GM18867 (cell line): ENCODE measurements around the gene MTMR3.
"Not testable (repeated sequence)": the region's sequence is repeated elsewhere in the genome, so short reads cannot be mapped to it uniquely, and the experiment has no call there.

Source experiments
- ATAC-seq: cut with Tn5 transposase; IDR thresholded peaks from one replicate; pipeline ENCODE4 v1.9.1; 2021; ENCODE audit warnings: mild to moderate bottlenecking, moderate library complexity; ENCODE audit not compliant: unreplicated experiment

MTMR3 gene

DNA sequence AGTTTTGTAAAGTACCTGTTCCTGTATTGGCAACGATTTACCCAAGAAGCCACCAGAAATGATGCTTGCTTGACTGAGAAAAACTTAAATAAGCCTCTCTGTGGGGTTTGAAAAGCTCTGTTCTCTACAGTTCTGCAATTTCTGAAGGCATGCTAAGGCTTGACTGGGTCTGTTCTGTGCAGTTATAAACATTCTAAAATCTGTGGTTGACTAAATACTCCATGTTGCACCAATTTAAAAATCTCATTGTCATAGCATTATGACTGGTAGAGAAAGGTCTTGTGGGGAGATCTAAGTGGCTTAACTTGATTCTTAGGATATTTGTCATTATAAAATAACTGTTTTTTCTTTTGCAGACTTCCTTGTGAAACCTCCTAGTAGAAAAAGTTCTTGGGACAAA, 73.7 kb downstream of the MTMR3 start:
- no peak for ATAC-seq

DNA sequence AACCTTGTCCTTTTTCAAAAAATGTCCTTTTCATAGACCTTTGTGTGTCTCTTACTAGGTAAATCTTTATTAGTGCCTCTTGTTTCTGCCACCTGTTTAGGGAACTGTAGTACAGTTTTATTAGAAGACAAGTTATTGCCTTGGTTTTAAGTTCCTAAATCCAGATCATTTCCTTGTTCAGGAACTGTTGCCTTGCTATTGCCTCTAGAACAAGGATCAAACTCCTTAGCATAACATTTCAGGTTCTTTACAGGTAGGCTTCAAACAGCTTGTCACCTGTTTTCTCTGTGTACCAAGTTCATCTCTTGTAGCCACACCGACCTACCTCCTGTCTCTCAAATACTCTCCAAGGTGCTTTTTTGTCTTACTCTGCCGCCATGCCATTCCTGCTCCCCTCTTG, 75.2 kb downstream of the MTMR3 start:
- ATAC-seq = no peak

DNA sequence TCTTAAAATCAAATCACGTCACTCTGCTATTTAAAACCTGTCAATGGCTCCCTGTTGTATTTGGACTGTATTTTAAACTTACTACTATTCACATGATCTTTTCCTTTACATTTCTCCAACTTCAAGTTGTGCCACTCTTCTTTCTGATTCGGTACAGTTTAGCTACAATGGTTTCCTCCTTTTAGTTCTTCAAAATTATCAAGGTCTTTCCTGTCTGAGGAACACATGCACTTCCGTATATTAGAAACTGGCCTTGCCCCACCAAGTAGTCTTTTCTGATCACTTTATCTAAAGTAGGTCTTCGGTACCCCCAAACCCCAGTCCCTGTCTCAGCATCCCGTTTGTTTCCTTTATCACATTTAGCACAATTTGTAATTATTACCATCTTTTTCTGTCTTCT, 81.8 kb downstream of the MTMR3 start:
- ATAC-seq = no peak

DNA sequence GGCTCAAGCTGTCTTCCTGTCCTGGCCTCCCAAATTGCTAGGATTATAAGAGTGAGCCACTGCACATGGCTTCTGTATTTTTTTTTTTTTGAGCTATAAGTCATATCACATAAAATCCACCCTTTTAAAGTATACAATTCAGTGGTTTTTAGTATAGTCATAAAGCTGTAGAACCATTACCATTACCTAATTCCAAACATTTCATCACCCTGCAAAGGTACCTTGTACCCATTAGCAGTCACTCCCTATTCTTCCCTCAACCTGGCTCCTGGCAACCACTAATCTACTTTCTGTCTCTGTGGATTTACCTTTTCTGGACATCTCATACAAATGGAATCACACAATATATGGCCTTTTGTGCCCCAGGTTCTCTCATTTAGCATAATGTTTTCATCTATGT, 84.5 kb downstream of the MTMR3 start:
- no peak for ATAC-seq

DNA sequence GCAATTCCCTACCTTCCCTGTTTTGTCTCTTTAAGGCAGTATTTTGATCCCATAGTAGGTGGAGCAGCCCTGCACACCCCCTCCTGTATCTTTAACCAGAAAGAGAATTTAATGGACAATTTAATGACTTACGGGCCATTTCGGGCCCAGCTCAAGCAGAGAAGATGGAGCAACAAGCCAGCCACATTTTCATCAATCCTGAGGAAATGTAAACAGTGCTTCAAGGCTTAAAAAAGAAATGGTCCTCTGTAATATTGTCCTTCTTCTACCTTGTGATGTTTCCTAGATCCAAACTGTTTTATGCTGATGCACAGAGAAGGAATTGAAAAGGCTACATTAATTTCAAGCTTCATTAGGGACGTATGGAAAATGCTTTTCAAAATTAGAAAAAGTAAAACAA, 88.6 kb downstream of the MTMR3 start:
- no peak for ATAC-seq

DNA sequence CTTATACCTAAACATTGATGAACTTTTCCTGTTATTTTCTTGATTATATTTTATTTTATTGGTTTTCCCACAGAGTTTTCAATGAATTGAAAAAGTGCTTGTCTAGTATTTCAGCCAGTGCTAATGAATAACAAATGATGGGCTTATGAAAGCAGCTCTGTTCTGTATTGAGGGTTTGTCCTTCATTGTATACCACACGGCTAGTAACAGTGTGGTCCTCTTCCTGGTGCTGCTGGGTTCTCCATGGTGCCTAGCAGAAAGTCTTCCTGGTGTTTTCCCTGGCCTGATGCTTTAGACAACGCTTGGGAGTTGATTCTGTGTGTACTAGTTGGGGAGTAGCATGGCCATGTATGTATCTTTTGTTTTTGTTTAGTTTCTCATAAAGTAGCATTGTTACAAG, 89.1 kb downstream of the MTMR3 start:
- ATAC-seq = no peak

DNA sequence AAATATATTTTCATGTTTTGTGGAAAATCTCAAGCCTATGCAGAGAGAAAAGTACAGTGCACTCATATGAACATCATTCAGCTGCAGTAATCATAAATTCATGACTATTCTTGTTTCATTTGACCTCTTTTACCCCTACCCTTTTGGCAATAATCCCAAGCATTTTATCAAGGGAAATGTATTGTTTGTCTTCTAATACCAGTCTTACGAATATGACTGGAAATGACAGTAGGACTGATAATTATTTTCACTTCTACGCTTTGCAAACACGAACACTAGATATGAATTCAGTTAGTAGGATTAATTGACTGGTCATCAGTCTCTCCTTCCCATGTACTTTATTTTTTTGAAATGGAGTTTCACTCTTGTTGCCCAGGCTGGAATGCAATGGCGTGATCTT, 90.3 kb downstream of the MTMR3 start:
- ATAC-seq = no peak

DNA sequence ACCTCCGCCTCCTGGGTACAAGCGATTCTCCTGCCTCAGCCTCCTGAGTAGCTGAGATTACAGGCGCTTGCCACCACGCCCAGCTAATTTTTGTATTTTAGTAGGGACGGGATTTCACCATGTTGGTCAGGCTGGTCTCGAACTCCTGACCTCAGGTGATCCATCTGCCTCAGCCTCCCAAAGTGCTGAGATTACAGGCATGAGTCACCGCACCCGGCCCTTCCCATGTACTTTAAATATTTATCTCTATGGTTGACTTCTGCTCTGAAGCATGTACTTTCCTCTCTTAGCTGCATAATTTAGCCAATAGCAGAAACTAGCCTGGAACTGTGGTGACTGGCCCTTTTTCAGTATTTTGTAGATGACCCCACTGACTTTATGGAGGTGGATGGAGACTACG, 90.7 kb downstream of the MTMR3 start:
- not testable (repeated sequence) for ATAC-seq

DNA sequence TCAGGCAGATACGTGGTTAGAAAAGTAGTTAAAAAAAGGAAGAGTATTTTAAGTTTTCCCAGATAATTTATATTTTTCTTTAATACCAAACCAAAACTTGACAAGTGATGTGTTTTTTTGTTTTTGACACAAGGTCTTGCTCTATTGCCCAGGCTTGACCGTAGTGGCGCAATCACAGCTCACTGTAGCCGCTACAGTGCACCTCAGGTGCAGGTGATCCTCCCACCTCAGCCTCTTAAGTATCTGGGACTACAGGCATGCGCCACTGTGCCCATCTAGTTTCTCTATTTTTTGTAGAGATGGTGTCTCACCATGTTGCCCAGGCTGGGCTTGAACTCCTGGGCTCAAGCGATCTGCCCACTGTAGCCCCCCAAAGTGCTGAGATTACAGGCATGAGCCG, 92.5 kb downstream of the MTMR3 start:
- no peak for ATAC-seq

DNA sequence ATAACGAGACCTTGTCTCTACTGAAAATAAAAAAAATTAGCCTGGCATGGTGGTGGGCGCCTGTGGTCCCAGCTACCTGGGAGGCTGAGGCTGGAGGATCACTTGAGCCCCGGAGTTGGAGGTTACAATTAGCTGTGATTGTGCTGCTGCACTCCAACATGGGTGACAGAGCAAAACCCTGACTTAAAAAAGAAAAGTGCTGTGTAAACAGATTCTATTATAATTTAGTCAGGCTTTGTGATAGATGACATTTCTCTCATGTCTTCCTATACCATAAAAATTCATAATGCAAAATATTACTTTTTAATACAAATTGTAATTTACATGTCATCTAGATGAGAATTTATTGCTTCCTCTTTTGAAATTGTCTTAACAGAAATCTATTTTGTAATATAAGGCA, 94.1 kb downstream of the MTMR3 start:
- ATAC-seq = no peak

DNA sequence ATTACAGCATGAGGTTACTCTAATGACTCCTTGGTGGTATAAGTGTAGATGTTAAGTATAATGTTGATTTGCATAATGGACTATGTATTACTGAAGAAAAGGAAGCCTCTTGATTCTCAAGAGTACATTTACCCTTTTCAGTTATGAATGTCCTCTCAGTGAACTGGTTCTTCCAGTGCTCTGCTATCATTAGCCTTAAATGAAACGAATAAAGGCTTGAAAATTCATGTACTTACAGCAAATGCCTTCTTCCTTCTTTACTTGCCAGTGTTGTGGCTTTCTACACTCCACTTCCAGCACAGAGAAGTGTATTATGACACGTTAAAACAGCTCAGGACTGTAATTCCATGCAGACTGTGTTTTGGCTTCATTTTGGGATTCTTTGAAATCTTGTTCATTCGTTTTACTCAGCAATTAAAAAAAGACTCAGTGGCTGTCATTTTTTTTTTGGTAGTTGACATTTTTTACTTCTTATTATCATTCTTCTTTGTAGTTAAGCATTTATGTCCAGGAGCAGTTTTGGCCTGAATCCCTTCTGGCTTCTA, 96.9 kb downstream of the MTMR3 start:
- ATAC-seq = peak; percentile 65

DNA sequence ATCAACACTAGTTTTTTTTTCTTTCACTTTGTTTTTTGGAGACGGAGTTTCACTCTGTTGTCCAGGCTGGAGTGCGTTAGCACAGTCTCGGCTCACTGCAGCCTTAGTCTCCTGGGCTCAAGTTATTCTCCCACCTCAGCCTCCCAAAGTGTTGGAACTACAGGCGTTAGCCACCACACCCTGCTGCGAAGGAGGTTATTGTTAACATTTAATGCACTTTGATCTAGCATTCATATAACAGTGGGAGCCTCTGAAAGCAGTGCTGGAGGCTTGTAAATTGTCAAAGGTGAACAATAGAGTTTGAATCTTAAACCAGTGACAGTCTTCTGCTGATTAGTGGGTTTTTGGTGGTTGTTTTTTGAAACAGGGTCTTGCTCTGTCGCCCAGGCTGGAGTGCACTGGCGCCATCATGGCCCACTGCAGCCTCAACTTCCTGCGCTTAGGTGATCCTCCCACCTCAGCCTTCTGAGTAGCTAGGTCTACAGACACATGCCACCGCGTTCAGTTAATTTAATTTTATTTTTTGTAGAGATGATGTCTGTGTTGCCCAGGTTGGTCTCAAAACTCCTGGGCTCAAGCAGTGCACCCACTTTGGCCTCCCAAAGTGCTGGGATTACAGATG, 100.4 kb downstream of the MTMR3 start:
- ATAC-seq = no peak

DNA sequence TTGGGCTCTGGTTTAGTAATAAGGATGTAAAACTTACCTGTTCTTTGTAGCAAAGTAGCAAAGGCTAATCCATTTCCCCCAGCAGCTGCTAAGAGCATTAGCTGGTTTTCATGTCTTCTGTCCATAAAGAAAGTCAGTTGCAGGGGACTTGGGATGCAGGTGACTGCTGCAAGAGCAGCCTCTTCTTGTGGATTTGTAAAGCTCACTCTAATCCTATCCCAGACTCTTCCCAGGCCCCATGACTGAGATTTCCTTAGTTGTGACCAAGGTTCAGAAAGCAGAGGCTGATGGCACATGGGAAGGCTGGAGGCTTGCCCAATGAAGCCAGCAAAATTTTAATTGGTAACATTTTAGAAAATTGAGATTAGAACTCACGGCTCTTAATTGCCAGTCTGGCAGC, 102.9 kb downstream of the MTMR3 start:
- ATAC-seq = no peak

DNA sequence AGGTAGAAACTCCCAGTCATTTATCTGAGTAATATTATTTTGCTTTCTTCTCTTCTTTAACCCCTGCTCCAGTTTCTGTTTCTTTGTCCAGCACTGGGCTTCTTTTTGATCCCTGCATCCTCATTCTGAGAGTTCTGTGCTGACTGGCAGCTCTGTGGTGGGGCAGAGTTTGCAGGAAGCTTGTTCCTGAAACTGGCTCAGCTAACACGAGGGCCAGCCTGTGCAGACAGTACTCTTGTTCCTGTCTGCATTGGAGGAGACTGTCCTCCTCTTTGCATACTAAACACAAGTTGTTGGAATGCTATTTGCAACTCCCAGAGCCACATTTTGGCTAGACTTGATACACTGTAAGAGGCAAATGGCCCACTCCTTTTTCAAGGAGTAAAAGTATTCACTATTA, 104.2 kb downstream of the MTMR3 start:
- ATAC-seq = no peak

DNA sequence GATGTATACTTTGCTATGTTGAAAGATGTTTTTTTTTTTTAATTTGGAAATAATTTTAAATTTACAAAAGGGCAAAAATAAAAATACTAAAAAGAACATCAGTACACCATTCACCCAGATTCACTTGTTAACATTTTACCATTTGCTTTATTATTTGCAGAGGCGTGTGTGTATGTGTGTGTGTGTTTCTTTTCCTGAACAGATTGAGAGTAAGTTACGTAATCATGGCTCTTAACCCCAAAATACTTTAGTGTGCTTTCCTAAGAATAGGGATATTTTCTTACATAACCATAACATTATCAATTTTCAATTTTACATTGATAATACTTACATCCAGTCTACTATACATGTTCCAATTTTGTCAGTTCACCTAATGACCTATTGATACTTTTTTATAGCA, 105.7 kb downstream of the MTMR3 start:
- no peak for ATAC-seq

DNA sequence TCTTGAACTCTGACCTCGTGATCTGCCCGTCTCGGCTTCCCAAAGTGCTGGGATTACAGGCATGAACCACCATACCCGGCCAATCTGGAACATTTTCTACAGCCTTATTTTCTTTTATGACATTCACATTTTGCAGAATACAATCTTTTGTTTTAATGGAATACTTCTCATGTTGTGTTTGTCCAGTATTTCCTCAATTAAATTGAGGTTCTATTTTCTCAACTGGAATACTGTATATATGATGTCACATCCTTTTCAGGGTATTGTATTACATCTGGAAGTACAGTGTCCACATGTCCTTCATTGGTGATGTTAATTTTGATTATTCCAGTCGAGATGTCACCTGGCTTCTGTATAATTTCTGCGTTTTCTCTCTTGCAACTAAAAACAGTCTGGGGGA, 106.5 kb downstream of the MTMR3 start:
- ATAC-seq = no peak

DNA sequence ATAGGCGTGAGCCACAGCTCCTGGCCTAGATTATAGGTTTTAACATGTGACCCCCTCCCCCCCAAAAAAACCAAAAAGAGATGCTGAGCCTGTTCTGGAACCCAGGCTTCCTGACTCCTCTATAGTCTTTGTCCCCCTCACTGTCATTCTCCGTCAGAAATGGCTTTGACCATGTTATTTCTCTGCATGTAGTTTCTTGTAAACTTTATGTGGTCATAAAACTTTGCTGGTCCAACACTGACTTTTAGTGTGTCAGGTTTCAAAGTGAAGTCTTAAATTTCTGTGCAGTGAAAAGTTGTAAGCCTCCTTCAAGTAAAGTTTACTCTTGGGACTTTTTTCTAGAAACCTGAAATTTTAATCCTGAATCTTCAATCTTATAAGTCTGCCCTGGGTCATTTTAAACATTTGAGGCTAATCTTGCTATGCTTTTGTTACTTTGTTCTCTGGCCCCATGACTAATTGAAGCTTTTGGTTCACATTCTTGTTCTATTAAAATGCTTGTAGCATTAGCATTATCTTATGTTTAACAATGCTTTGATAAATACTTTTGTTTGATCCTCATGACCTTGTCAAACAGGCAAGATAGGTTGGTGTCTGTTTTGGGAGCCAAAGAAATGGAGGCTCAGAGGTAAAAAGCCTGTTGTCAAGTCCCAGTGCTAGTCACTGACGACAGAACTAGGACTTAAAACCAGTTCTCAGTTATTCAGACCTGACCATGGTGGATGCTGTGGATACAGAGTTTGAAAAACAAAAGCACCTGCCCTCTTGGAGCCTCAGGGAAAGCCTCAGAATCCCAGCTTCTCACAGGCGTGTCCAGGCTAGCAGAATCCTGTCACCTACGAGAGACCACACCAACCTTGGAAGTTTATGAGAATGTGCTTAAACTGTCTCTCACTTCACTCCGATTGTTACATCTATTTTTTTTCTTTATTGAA, 109.6 kb downstream of the MTMR3 start:
- ATAC-seq = no peak

DNA sequence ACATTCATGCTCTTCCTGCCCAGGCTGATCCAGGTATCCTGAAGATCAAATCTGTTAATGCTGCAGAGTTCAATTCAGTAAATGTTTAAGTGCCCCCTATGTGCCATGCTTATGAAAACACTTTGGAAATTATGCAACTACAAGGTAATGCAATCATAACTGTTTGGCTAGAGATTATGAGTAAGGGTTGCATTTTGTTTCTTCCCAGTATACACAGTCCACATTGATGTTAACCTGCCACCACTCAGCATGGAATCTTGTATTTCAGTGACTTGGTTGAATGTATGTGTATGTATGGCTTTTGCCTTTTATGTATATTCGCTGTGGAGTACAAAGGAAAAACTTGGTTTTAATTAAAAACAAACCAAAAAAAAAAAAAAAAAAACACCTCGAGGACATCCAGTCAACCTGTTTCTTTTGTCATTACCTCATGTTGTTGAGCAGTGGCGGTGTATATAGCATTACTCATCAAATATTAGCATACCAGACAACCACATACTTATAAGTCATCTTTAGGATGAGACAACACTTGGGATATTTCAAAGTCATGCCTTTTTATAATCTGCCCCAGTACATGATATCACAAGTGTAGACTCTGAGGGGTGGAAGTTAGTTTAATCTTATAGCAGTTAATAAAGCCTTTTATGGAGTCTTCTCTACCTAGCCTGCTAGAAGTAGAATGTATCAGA, 111.2 kb downstream of the MTMR3 start:
- ATAC-seq = no peak

DNA sequence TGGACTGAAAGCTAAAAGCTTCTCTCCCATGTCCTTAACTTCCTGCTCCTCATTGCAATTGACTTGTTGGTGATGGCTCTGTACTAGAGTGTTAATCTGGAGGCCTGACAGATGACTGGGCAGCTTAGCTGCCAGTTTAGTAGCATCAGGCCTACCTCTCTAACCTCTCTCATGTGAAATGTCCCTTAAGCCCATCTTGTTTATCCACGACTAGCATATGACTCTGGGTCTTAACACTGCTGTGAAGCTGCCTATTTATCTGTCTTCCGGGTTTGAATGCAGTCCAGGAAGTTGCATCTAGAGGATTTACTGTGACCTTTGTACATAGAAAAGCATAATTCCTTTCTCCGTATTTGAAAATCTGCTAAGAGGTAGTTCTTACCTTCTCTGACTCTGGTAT, 112.0 kb downstream of the MTMR3 start:
- no peak for ATAC-seq

DNA sequence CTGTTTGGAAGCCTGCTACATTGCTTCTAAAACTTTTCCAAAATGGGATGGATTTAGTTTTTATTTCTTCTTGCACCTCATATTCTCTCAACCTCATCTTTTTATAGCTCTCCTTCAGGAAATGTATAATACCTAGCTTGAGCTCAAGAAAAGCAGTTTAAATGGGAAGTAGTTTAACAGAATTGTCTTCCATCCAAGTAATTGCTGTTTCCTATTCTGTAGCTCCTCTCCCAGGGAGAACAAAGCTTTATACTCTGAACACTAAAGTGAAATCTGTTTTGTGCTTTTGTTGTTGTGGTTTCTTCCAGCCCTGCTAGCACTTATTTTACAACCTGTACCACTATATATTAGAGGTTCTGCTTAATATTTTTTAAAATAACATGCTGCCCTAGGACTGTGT, 114.1 kb downstream of the MTMR3 start:
- no peak for ATAC-seq

DNA sequence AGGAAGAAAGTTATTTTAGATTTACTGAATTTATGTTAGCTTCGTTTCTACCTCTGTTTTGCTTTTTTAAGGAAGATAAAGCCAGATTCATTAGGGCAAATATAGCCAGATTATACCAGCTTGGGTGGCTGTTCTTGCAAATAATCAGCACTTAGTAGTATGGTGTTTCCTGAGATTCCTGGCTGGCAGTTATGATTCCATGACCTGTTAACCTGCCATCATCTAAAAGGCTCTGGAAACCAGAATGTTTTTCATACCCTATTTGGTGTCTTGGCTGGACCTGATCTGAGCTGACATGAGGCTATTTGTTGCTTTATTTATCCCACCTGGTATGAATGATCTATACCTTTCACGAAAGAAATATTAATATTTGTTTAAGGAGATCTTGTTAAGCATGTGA, 114.5 kb downstream of the MTMR3 start:
- no peak for ATAC-seq
